GM12892 (cell line): Measurements from ENCODE around the gene NEGR1.

ENCODE experiments used
- POLR2A ChIP-seq: IDR thresholded peaks from 2 replicates; pipeline ENCODE4 v1.6.1; 2011; ENCODE audit warnings: low read depth, low read length, control low read depth
- TAF1 ChIP-seq: IDR thresholded peaks from 2 replicates; pipeline ENCODE4 v1.6.1; 2011; ENCODE audit warnings: low read depth, mild to moderate bottlenecking, control low read depth, low read length, borderline replicate concordance

DNA sequence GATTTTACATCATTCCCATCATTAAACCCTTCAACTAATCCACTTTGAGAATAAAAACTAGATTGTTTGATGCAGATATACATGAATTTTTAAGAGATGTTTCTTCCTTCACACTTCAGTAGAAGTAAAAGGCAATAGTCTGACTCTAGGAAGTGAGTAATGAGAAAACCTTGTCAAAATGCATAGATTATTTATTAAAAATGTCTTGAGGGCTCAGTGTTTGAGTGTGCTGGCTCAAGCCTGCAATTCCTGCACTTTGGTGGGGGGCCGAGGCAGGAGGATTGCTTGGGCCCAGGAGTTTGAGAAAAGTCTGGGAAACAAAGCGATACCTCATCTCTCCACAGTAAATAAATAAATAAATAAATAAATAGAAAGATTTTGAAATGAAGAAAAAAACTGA lies 177.1 kb downstream of the NEGR1 start:
- TF ChIP-seq TAF1 (no peak), POLR2A (no peak)
